GM18951 (cell line): ENCODE data around the gene C6orf132.

Source experiments
- POLR2A ChIP-seq: IDR thresholded peaks from 4 replicates; pipeline ENCODE4 v1.6.1; 2011; ENCODE audit warnings: mild to moderate bottlenecking; ENCODE audit not compliant: insufficient read length, insufficient read depth; ENCODE audit errors: extremely low read depth
- in situ Hi-C: fragments of 300-500 bp; cut with MboI; formaldehyde crosslinking; loops from one replicate; pipeline ENCODE4 v1.12.0; 2022; ENCODE audit warnings: low sequenced_read_pairs, mixed read lengths, inconsistent platforms; ENCODE audit not compliant: unreplicated experiment

The C6orf132 gene

GRCh38 chr6:42101186-42101657 is 41.2 kb downstream of the C6orf132 start:
- in situ Hi-C loops, result no loop called here
- no peak for TF ChIP-seq POLR2A

GRCh38 chr6:42100029-42100901 is 42.2 kb downstream of the C6orf132 start:
- in situ Hi-C loops, result no loop called here
- no peak for TF ChIP-seq POLR2A

- in situ Hi-C loops, result no loop called here
- no peak for TF ChIP-seq POLR2A
Measured at GRCh38 chr6:42099340-42100028, 42.9 kb downstream of the C6orf132 start.

- no peak for TF ChIP-seq POLR2A
- in situ Hi-C loops, result no loop called here
Measured at GRCh38 chr6:42095776-42096541, 46.5 kb downstream of the C6orf132 start.

- TF ChIP-seq POLR2A, result no peak
- in situ Hi-C loops, result no loop called here
Measured at GRCh38 chr6:42095094-42095493, 47.3 kb downstream of the C6orf132 start.

- no peak for TF ChIP-seq POLR2A
- in situ Hi-C loops, result no loop called here
Measured at GRCh38 chr6:42093582-42094329, 48.7 kb downstream of the C6orf132 start.

GRCh38 chr6:42091718-42092023 is 50.7 kb downstream of the C6orf132 start:
- no peak for TF ChIP-seq POLR2A
- in situ Hi-C loops, result no loop called here

GRCh38 chr6:42090819-42091717 is 51.4 kb downstream of the C6orf132 start:
- no peak for TF ChIP-seq POLR2A
- in situ Hi-C loops, result no loop called here

- in situ Hi-C loops, result no loop called here
- no peak for TF ChIP-seq POLR2A
Measured at GRCh38 chr6:42088101-42088591, 54.3 kb downstream of the C6orf132 start.

GRCh38 chr6:42086046-42087035 is 56.1 kb downstream of the C6orf132 start:
- in situ Hi-C loops, result no loop called here
- no peak for TF ChIP-seq POLR2A

- no peak for TF ChIP-seq POLR2A
- in situ Hi-C loops, result no loop called here
Measured at GRCh38 chr6:42084889-42085288, 57.5 kb downstream of the C6orf132 start.
